Stimulated activated CD8-positive, alpha-beta memory T cell treated with anti-CD3 and anti-CD28 coated beads, Interleukin-4, amount 100 ng/mL, for 24 hours (primary cell): ENCODE results near the gene RHOXF1.
"Not testable (repeated sequence)": the region's sequence is repeated elsewhere in the genome, so short reads cannot be mapped to it uniquely, and the experiment has no call there.

ENCODE experiments used
- DNase-seq: peaks from one replicate; pipeline ENCODE4 v3.0.0-alpha.2; 2020; ENCODE audit warnings: low read depth

Gene RHOXF1

GRCh38 chrX:120085553-120086185 lies 30.0 kb downstream of the RHOXF1 start:
- DNase-seq = not testable (repeated sequence)

- DNase-seq = not testable (repeated sequence)
These were observed 38.1 kb downstream of the RHOXF1 start, which contains the start of gene RHOXF2B for GRCh38 chrX:120077590-120077989. TSS of gene RHOXF2B (minus strand) at chrX:120077690. CDS start at chrX:120077552, 138 bp downstream.

- DNase-seq = not testable (repeated sequence)
These were observed 49.5 kb downstream of the RHOXF1 start for GRCh38 chrX:120066169-120066568.
